ENCODE results near the gene EHBP1.

The EHBP1 gene

DNA sequence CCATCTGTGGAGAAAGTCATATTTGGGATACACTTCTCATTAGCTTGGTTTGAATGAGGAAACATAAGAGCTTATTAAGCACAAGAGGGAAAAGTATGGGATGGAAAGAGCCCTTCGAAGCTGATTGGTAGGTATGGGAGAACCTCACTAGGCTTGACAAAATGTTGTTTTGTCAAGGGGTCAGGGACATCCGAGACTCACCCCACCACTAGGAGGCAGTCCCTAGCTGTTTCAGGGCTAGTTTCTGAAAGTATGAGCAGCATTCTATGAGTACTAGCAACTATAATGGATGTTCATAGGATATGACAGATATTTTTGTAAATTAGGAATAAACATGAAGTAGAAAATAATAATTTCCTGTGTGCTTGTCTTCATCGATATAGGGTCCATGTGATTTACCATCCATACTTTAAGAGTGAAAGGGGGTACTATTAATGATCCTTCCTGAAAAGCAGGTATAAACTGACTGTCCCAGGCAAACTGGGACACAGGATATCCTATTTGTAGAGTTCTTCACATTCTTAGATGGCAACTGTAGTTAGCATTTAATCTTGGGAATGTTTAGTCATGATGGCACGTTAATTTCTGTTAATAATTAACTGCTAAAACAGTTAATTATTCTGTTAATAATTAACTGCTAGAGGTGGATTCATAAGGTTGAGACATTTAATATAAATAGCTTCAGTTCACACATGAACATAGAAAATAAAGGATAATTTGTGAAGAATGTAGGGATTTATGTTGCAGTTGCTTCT, 373.5 kb downstream of the EHBP1 start:
- Histone ChIP-seq H3K79me1 (replicated peaks; ENCODE audit: low read length, poor library complexity, severe bottlenecking) (no peaks in the 10 kb centered on the region), H3K18ac (ENCODE audit: low read depth in 1 of 2, low read length in 2 of 2) (no peak overlapping the region), H2BK15ac (ENCODE audit: low read depth, poor library complexity, severe bottlenecking) (no peak overlapping the region), H3K9me3 (ENCODE audit: control insufficient read depth, low read length) (no peaks in the 10 kb centered on the region), H4K91ac (ENCODE audit: low read length) (no peak overlapping the region), H2BK5ac (ENCODE audit: low read depth, low read length, poor library complexity, severe bottlenecking) (no peak overlapping the region), H4K8ac (ENCODE audit: low read length) (no peak overlapping the region), H3K23ac (ENCODE audit: low read length in 2 of 2) (no peak overlapping the region), H3K4ac (ENCODE audit: low read depth in 1 of 2, low read length in 2 of 2) (no peak overlapping the region), H2AFZ (ENCODE audit: low read depth, low read length) (no peak overlapping the region), H3K27ac (ENCODE audit: low read length, poor library complexity, severe bottlenecking) (no peak overlapping the region), H3K4me3 (ENCODE audit: insufficient read depth in 1 of 2, low read depth in 1 of 2, low read length in 2 of 2) (no peak overlapping the region), H3K14ac (ENCODE audit: low read length in 2 of 2) (no peak overlapping the region), H3K4me1 (ENCODE audit: control insufficient read depth, insufficient read depth, low read depth, low read length) (no peaks in the 10 kb centered on the region), H3K27me3 (ENCODE audit: control insufficient read depth in 1 of 2, insufficient read depth in 1 of 2, low read length in 2 of 2) (peaks cover 0 to 3% of the 10 kb centered on the region in 2 experiments), H3K9ac (ENCODE audit: low read length) (no peak overlapping the region), H2BK120ac (ENCODE audit: low read depth, low read length) (no peak overlapping the region), H3K4me2 (ENCODE audit: low read length, poor library complexity, severe bottlenecking) (no peak overlapping the region), H3K36me3 (ENCODE audit: control insufficient read depth in 1 of 2, insufficient read depth in 2 of 2, low read depth in 1 of 2, low read length in 2 of 2) (no peaks in the 10 kb centered on the region), H2AK5ac (ENCODE audit: low read length, severe bottlenecking) (no peak overlapping the region), H2BK12ac (ENCODE audit: low read length in 2 of 2) (no peak overlapping the region)
- WGBS: 47% methylated on average over 3 of the region's 4 CpGs
- no peak for DNase-seq

DNA sequence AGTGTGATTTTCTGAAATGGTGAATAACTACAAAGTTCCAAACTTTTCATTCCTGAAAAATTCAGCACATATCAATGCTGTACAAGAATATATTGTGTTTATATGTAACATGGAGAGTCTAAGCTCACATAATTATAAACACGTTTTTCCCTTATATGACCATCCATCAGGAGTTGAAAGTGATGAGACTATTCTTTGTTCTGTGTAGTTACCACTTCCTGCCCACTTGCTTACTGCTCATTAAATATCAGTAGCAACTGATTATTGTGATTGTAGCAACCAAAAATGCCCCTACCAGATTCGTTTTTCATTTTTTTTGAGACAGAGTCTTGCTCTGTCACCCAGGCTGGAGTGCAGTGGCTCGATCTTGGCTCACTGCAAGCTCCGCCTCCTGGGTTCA, 375.9 kb downstream of the EHBP1 start:
- no peak overlapping the region for H3K4ac ChIP-seq (ENCODE audit: low read depth in 1 of 2, low read length in 2 of 2)
- H2BK15ac ChIP-seq (ENCODE audit: low read depth, poor library complexity, severe bottlenecking): no peak overlapping the region
- H4K8ac ChIP-seq (ENCODE audit: low read length): no peak overlapping the region
- peaks cover 0 to 6% of the 10 kb centered on the region in 2 experiments for H3K27me3 ChIP-seq (ENCODE audit: control insufficient read depth in 1 of 2, insufficient read depth in 1 of 2, low read length in 2 of 2)
- H3K18ac ChIP-seq (ENCODE audit: low read depth in 1 of 2, low read length in 2 of 2): no peak overlapping the region
- H2BK5ac ChIP-seq (ENCODE audit: low read depth, low read length, poor library complexity, severe bottlenecking): no peak overlapping the region
- H3K4me3 ChIP-seq (ENCODE audit: insufficient read depth in 1 of 2, low read depth in 1 of 2, low read length in 2 of 2): no peak overlapping the region
- H2BK120ac ChIP-seq (ENCODE audit: low read depth, low read length): no peak overlapping the region
- no peak overlapping the region for H3K23ac ChIP-seq (ENCODE audit: low read length in 2 of 2)
- no peak overlapping the region for H3K27ac ChIP-seq (ENCODE audit: low read length, poor library complexity, severe bottlenecking)
- H2AFZ ChIP-seq (ENCODE audit: low read depth, low read length): no peak overlapping the region
- H2AK5ac ChIP-seq (ENCODE audit: low read length, severe bottlenecking): no peak overlapping the region
- no peaks in the 10 kb centered on the region for H3K79me1 ChIP-seq (replicated peaks; ENCODE audit: low read length, poor library complexity, severe bottlenecking)
- no peaks in the 10 kb centered on the region for H3K36me3 ChIP-seq (ENCODE audit: control insufficient read depth in 1 of 2, insufficient read depth in 2 of 2, low read depth in 1 of 2, low read length in 2 of 2)
- no peak overlapping the region for H2BK12ac ChIP-seq (ENCODE audit: low read length in 2 of 2)
- H3K4me1 ChIP-seq (ENCODE audit: control insufficient read depth, insufficient read depth, low read depth, low read length): no peaks in the 10 kb centered on the region
- H4K91ac ChIP-seq (ENCODE audit: low read length): no peak overlapping the region
- 75% methylated on average over 3 of the region's 4 CpGs for WGBS
- H3K4me2 ChIP-seq (ENCODE audit: low read length, poor library complexity, severe bottlenecking): no peak overlapping the region
- no peak overlapping the region for H3K14ac ChIP-seq (ENCODE audit: low read length in 2 of 2)
- no peak overlapping the region for H3K9ac ChIP-seq (ENCODE audit: low read length)
- no peaks in the 10 kb centered on the region for H3K9me3 ChIP-seq (ENCODE audit: control insufficient read depth, low read length)
- no peak for DNase-seq

DNA sequence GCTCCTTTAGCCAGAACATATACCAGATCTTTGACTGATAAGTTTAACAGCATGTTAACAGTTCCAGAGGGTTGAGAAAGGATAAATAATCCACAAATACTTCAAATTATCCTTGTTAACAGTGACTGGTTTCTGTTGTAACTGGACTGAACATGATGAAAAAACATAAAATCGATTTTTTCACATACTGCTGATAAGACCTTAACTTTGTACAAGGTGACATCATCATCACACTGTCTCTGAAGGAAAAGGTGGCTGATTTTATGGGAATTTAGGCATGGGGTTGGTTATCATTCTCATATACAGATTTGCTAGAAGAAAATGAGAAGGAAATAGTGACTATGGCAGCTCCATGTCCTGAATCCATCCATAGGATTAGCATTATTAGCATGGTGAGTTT, 381.2 kb downstream of the EHBP1 start:
- H2BK12ac ChIP-seq (ENCODE audit: low read length in 2 of 2): no peak overlapping the region
- peaks cover 0 to 3% of the 10 kb centered on the region in 2 experiments for H3K27me3 ChIP-seq (ENCODE audit: control insufficient read depth in 1 of 2, insufficient read depth in 1 of 2, low read length in 2 of 2)
- no peak for DNase-seq
- H3K9me3 ChIP-seq (ENCODE audit: control insufficient read depth, low read length): no peaks in the 10 kb centered on the region
- no peak overlapping the region for H3K27ac ChIP-seq (ENCODE audit: low read length, poor library complexity, severe bottlenecking)
- no peaks in the 10 kb centered on the region for H3K79me1 ChIP-seq (replicated peaks; ENCODE audit: low read length, poor library complexity, severe bottlenecking)
- no CpG with 5 or more reads among the region's 1 CpG for WGBS
- H3K4me2 ChIP-seq (ENCODE audit: low read length, poor library complexity, severe bottlenecking): no peak overlapping the region
- no peaks in the 10 kb centered on the region for H3K36me3 ChIP-seq (ENCODE audit: control insufficient read depth in 1 of 2, insufficient read depth in 2 of 2, low read depth in 1 of 2, low read length in 2 of 2)
- no peak overlapping the region for H2BK5ac ChIP-seq (ENCODE audit: low read depth, low read length, poor library complexity, severe bottlenecking)
- no peak overlapping the region for H2BK120ac ChIP-seq (ENCODE audit: low read depth, low read length)
- no peak overlapping the region for H2AK5ac ChIP-seq (ENCODE audit: low read length, severe bottlenecking)
- H3K9ac ChIP-seq (ENCODE audit: low read length): no peak overlapping the region
- no peak overlapping the region for H2AFZ ChIP-seq (ENCODE audit: low read depth, low read length)
- H3K14ac ChIP-seq (ENCODE audit: low read length in 2 of 2): no peak overlapping the region
- no peak overlapping the region for H3K4ac ChIP-seq (ENCODE audit: low read depth in 1 of 2, low read length in 2 of 2)
- H3K4me1 ChIP-seq (ENCODE audit: control insufficient read depth, insufficient read depth, low read depth, low read length): no peaks in the 10 kb centered on the region
- H2BK15ac ChIP-seq (ENCODE audit: low read depth, poor library complexity, severe bottlenecking): no peak overlapping the region
- H3K23ac ChIP-seq (ENCODE audit: low read length in 2 of 2): no peak overlapping the region
- H4K91ac ChIP-seq (ENCODE audit: low read length): no peak overlapping the region
- no peak overlapping the region for H3K18ac ChIP-seq (ENCODE audit: low read depth in 1 of 2, low read length in 2 of 2)
- H3K4me3 ChIP-seq (ENCODE audit: insufficient read depth in 1 of 2, low read depth in 1 of 2, low read length in 2 of 2): no peak overlapping the region
- H4K8ac ChIP-seq (ENCODE audit: low read length): no peak overlapping the region

DNA sequence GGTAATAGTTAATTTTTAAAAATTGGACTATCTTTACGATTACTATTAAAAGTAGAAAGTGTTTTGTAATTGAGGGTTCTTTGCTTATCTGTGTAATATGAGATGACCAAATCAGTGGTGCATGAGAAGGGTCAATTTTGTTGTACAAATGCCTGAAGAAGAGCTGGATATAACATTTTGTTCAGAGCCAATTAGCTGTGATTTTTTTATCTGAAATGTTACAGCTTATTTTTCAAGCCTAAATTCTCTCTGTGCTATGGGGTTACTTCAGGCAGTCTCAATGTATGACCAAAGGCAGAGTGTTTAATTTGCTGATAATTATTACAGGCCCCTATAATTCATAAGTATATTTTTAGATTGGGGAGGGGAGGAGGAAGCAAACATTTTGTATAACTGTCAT, 386.9 kb downstream of the EHBP1 start:
- Histone ChIP-seq H4K8ac (ENCODE audit: low read length) (no peak overlapping the region), H2AFZ (ENCODE audit: low read depth, low read length) (no peak overlapping the region), H2BK120ac (ENCODE audit: low read depth, low read length) (no peak overlapping the region), H2BK12ac (ENCODE audit: low read length in 2 of 2) (no peak overlapping the region), H3K27me3 (ENCODE audit: control insufficient read depth in 1 of 2, insufficient read depth in 1 of 2, low read length in 2 of 2) (no peaks in the 10 kb centered on the region), H2BK15ac (ENCODE audit: low read depth, poor library complexity, severe bottlenecking) (no peak overlapping the region), H3K18ac (ENCODE audit: low read depth in 1 of 2, low read length in 2 of 2) (no peak overlapping the region), H3K4me2 (ENCODE audit: low read length, poor library complexity, severe bottlenecking) (no peak overlapping the region), H3K4ac (ENCODE audit: low read depth in 1 of 2, low read length in 2 of 2) (no peak overlapping the region), H3K23ac (ENCODE audit: low read length in 2 of 2) (no peak overlapping the region), H3K4me3 (ENCODE audit: insufficient read depth in 1 of 2, low read depth in 1 of 2, low read length in 2 of 2) (no peak overlapping the region), H2BK5ac (ENCODE audit: low read depth, low read length, poor library complexity, severe bottlenecking) (no peak overlapping the region), H4K91ac (ENCODE audit: low read length) (no peak overlapping the region), H3K36me3 (ENCODE audit: control insufficient read depth in 1 of 2, insufficient read depth in 2 of 2, low read depth in 1 of 2, low read length in 2 of 2) (no peaks in the 10 kb centered on the region), H3K4me1 (ENCODE audit: control insufficient read depth, insufficient read depth, low read depth, low read length) (no peaks in the 10 kb centered on the region), H3K9me3 (ENCODE audit: control insufficient read depth, low read length) (no peaks in the 10 kb centered on the region), H3K79me1 (replicated peaks; ENCODE audit: low read length, poor library complexity, severe bottlenecking) (no peaks in the 10 kb centered on the region), H3K27ac (ENCODE audit: low read length, poor library complexity, severe bottlenecking) (no peak overlapping the region), H2AK5ac (ENCODE audit: low read length, severe bottlenecking) (no peak overlapping the region), H3K9ac (ENCODE audit: low read length) (no peak overlapping the region), H3K14ac (ENCODE audit: low read length in 2 of 2) (no peak overlapping the region)
- DNase-seq: no peak
- WGBS: 98% methylated on average over 1 of the region's 1 CpG
